Lower leg skin (tissue), 4 donors: Measurements from ENCODE around the gene RBBP5. TPM values are rescaled to one million over a fixed set of nuclear protein-coding genes. Genes with fewer than 3 reads are reported as not detected.

Source experiments
- DNase-seq, 2 donors: peaks; one replicate each; pipeline ENCODE4 v3.0.0-alpha.2; 2019; ENCODE audit warnings: low spot score in 2 of 2
- H3K4me3 ChIP-seq: fragments of 200-600 bp; sonication (generic); 2 replicates; pipeline ENCODE4 v1.5.1; 2017; ENCODE audit warnings: mild to moderate bottlenecking, low read depth; ENCODE audit not compliant: poor library complexity, severe bottlenecking
- CTCF ChIP-seq, 3 donors: fragments of 450-650 bp; IDR thresholded peaks; one replicate each; pipeline ENCODE4 v1.5.1; 2016; ENCODE audit warnings: antibody characterized with exemption in 3 of 3, mild to moderate bottlenecking in 3 of 3, moderate library complexity in 2 of 3
- POLR2A ChIP-seq, 2 donors: fragments of 450-650 bp; IDR thresholded peaks; one replicate each; pipeline ENCODE4 v1.6.1; 2016 to 2017; ENCODE audit warnings: antibody characterized with exemption in 2 of 2, mild to moderate bottlenecking in 1 of 2, moderate library complexity in 1 of 2
- WGBS, 2 donors: methylation state at CpG; one replicate each; pipeline ENCODE4 v1.1.5; 2018; 5-methylcytosine and 5-hydroxymethylcytosine counted together
- intact Hi-C: fragments of 100-400 bp; cut with DNase I; formaldehyde crosslinking; loops from one replicate; pipeline ENCODE4 v1.15.0; 2023; ENCODE audit warnings: low total_unique reads
- total RNA-seq, 4 donors: library from RNA; depleted of rRNA; stranded (reverse); fragments of >200 nt; gene quantifications; one replicate each; pipeline ENCODE4 v1.1.0, GENCODE V29; 2016

RBBP5 gene
- total RNA-seq, 4 donors from 2014 or later, result 16.2 to 35.8 (median 17.3) TPM

DNA sequence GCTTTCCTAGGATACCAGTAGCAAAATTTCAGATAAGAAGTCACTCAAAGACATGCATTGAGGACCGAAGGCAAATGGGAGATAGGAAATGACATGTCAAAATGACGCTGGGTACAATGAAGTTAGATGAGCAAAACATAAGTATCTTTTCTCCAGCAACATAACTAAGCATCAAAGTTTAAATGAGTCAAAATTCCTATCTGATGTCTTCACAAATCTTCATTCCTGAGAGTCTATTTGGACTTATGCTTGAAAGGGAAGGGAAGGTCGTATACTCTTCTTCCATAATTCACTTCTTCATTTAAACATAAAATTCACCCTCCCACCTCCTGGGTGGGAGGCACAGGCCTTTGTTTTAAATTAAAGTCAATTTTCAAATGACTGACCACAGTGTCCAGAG, 33.4 kb downstream of the RBBP5 start:
- no peak overlapping the region for H3K4me3 ChIP-seq
- TF ChIP-seq POLR2A (IDR thresholded peaks at IDR 0.05) (no peak), CTCF (IDR thresholded peaks at IDR 0.05) (no peak)
- intact Hi-C loops, result no loop called here
- no peak for DNase-seq
- 87 to 92% methylated on average over 3 of the region's 3 CpGs for WGBS, 2 donors

- TF ChIP-seq CTCF (IDR thresholded peaks at IDR 0.05) (no peak), POLR2A (IDR thresholded peaks at IDR 0.05) (no peak)
- 96 to 97% methylated on average over 2 of the region's 2 CpGs for WGBS, 2 donors
- no peak for DNase-seq
- no peak within 1 kb of the TSS for H3K4me3 ChIP-seq
- intact Hi-C loops, result no loop called here
Observed at GRCh38 chr1:205084360-205084759, 37.4 kb downstream of the RBBP5 start, which contains the start of gene TMEM81. Gene TMEM81 (minus strand): TSS chr1:205084460. CDS start chr1:205084320, 140 bp downstream.

DNA sequence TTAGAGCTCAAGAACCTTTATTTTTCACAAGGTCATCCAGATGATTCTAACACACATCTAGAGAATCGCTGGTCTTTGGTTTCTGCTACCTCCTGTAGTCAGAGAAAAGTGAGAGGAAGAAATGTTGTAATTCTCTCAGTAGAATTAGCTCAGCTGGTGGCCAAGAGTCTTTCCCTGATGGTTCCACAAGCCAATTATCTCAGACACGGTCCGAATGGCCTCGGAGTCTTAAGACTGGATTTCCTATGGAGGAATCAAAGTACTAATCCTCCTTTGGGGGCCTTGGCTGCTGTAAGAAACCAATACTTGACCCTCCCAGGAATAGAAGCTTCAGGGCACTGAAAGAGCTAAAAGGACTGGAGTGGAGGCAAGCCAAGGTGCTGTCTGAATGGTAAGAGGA, 39.3 kb downstream of the RBBP5 start:
- TF ChIP-seq CTCF (IDR thresholded peaks at IDR 0.05), result no peak
- no peak for TF ChIP-seq POLR2A (IDR thresholded peaks at IDR 0.05)
- no peak overlapping the region for H3K4me3 ChIP-seq
- WGBS, 2 donors, result 95% methylated on average over 4 of the region's 4 CpGs
- DNase-seq, result peak in 1 of 2 donors; percentile 43
- intact Hi-C loops, result no loop called here

DNA sequence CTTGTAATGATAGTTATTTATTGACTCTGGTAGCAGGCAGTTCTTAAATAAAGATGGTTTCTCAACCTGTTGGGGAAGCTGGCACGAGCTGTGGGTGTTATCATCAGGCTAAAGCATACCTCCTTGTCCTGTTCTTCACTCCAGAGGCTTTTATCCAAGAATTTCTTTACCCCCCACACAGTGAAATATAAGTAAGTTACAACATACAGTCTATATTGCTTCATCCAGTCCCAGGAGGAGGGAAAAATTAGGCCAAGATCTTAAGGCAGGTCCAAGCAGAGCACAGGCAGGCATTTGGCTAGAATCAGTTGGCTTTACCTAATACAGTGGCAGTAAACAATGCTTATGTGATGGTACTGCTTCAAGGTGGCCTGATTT, 43.9 kb downstream of the RBBP5 start:
- intact Hi-C loops, result no loop called here
- TF ChIP-seq CTCF (IDR thresholded peaks at IDR 0.05) (no peak), POLR2A (IDR thresholded peaks at IDR 0.05) (no peak)
- DNase-seq, result peak in 1 of 2 donors; percentile 58
- 40 to 47% methylated on average over 1 of the region's 1 CpG for WGBS, 2 donors
- no peak overlapping the region for H3K4me3 ChIP-seq

- TF ChIP-seq POLR2A (IDR thresholded peaks at IDR 0.05) (no peak), CTCF (IDR thresholded peaks at IDR 0.05) (no peak)
- WGBS, 2 donors, result 78 to 82% methylated on average over 7 of the region's 7 CpGs
- no peak overlapping the region for H3K4me3 ChIP-seq
- intact Hi-C loops, result no loop called here
- DNase-seq, result peak in 1 of 2 donors; percentile 72
Observed at GRCh38 chr1:205077158-205077933, 44.4 kb downstream of the RBBP5 start.
